ENCODE measurements around the gene EXD3.

- TF ChIP-seq ESRRA (CRISPR knock-in tag; IDR thresholded peaks at IDR 0.05; ENCODE audit: low read depth): no peak
- TF ChIP-seq, protein P1, sequence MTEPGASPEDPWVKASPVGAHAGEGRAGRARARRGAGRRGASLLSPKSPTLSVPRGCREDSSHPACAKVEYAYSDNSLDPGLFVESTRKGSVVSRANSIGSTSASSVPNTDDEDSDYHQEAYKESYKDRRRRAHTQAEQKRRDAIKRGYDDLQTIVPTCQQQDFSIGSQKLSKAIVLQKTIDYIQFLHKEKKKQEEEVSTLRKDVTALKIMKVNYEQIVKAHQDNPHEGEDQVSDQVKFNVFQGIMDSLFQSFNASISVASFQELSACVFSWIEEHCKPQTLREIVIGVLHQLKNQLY (CRISPR knock-in tag; IDR thresholded peaks at IDR 0.05): no peak
- TF ChIP-seq, protein P2, sequence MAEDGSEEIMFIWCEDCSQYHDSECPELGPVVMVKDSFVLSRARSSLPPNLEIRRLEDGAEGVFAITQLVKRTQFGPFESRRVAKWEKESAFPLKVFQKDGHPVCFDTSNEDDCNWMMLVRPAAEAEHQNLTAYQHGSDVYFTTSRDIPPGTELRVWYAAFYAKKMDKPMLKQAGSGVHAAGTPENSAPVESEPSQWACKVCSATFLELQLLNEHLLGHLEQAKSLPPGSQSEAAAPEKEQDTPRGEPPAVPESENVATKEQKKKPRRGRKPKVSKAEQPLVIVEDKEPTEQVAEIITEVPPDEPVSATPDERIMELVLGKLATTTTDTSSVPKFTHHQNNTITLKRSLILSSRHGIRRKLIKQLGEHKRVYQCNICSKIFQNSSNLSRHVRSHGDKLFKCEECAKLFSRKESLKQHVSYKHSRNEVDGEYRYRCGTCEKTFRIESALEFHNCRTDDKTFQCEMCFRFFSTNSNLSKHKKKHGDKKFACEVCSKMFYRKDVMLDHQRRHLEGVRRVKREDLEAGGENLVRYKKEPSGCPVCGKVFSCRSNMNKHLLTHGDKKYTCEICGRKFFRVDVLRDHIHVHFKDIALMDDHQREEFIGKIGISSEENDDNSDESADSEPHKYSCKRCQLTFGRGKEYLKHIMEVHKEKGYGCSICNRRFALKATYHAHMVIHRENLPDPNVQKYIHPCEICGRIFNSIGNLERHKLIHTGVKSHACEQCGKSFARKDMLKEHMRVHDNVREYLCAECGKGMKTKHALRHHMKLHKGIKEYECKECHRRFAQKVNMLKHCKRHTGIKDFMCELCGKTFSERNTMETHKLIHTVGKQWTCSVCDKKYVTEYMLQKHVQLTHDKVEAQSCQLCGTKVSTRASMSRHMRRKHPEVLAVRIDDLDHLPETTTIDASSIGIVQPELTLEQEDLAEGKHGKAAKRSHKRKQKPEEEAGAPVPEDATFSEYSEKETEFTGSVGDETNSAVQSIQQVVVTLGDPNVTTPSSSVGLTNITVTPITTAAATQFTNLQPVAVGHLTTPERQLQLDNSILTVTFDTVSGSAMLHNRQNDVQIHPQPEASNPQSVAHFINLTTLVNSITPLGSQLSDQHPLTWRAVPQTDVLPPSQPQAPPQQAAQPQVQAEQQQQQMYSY (CRISPR knock-in tag; IDR thresholded peaks at IDR 0.05): no peak
Measured at GRCh38 chr9:137393176-137394150, 29.5 kb downstream of the EXD3 start.
